Measurements from ENCODE around the gene OR10H5.

OR10H5 gene

DNA sequence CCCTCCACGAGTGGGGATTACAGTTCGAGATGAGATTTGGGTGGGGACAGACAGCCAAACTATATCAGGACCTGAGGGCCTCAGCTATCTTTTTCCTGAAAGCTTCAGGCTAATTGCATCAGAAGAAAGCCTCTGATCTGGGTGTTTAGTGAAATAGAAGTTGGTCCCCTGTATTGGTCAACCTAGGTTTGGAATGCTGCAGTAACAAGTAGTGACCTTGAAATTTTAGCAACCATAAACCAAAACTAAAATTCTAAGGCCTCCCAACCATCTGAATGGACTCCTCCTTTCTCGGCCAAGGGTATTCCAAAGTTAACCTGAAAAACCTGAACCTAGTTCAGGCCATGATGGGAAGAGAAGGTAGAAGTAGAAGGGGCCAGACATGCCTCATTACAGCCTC is 62.9 kb downstream of the OR10H5 start:
- no peak for DNase-seq

All from T-helper 1 cell (primary cell).